Nephron progenitor cell (in vitro differentiated cells): ENCODE results near the gene PORCN.

Source experiments
- DNase-seq: peaks from one replicate; pipeline ENCODE4 v3.0.0; 2021
- H3K27ac Mint-ChIP-seq: 2 replicates; pipeline ENCODE4 v1.8.0; 2021; ENCODE audit warnings: mild to moderate bottlenecking, moderate library complexity, mixed read lengths
- H3K27me3 Mint-ChIP-seq: 2 replicates; pipeline ENCODE4 v1.8.0; 2021; ENCODE audit warnings: mild to moderate bottlenecking, low read depth, mixed read lengths; ENCODE audit not compliant: poor library complexity
- H3K36me3 Mint-ChIP-seq: 2 replicates; pipeline ENCODE4 v1.8.0; 2021; ENCODE audit warnings: low read depth, mixed read lengths
- H3K4me1 Mint-ChIP-seq: 2 replicates; pipeline ENCODE4 v1.8.0; 2021; ENCODE audit warnings: mixed read lengths
- H3K4me3 Mint-ChIP-seq: 2 replicates; pipeline ENCODE4 v1.8.0; 2021; ENCODE audit warnings: mild to moderate bottlenecking, moderate library complexity, mixed read lengths
- H3K9me3 Mint-ChIP-seq: 2 replicates; pipeline ENCODE4 v1.8.0; 2021; ENCODE audit warnings: mild to moderate bottlenecking, moderate library complexity, mixed read lengths
- CTCF ChIP-seq: fragments of 200-600 bp; sonication (generic); IDR thresholded peaks from 2 replicates; pipeline ENCODE4 v1.5.0; 2021; ENCODE audit warnings: antibody characterized with exemption

PORCN gene

GRCh38 chrX:48488034-48488433 is 20.8 kb upstream of the PORCN start:
- no peak overlapping the region for H3K27ac Mint-ChIP-seq
- no peak for TF ChIP-seq CTCF
- H3K27me3 Mint-ChIP-seq, result peaks cover 13% of the 10 kb centered on the region
- H3K36me3 Mint-ChIP-seq, result peaks cover 5% of the 10 kb centered on the region
- H3K4me1 Mint-ChIP-seq, result no peaks in the 10 kb centered on the region
- H3K4me3 Mint-ChIP-seq, result no peak overlapping the region
- no peak for DNase-seq
- peaks cover 46% of the 10 kb centered on the region for H3K9me3 Mint-ChIP-seq

GRCh38 chrX:48489296-48489695 is 19.5 kb upstream of the PORCN start:
- Mint-ChIP-seq H3K4me3 (no peak overlapping the region), H3K27me3 (peaks cover 13% of the 10 kb centered on the region), H3K36me3 (peaks cover 5% of the 10 kb centered on the region), H3K9me3 (peaks cover 45% of the 10 kb centered on the region), H3K4me1 (peaks cover 4% of the 10 kb centered on the region), H3K27ac (no peak overlapping the region)
- no peak for TF ChIP-seq CTCF
- no peak for DNase-seq

GRCh38 chrX:48489892-48490291 is 18.9 kb upstream of the PORCN start:
- Mint-ChIP-seq H3K36me3 (peaks cover 5% of the 10 kb centered on the region), H3K4me1 (peaks cover 4% of the 10 kb centered on the region), H3K9me3 (peaks cover 51% of the 10 kb centered on the region), H3K4me3 (no peak overlapping the region), H3K27me3 (peaks cover 13% of the 10 kb centered on the region), H3K27ac (no peak overlapping the region)
- no peak for DNase-seq
- TF ChIP-seq CTCF, result no peak

GRCh38 chrX:48490661-48491060 is 18.1 kb upstream of the PORCN start:
- Mint-ChIP-seq H3K4me1 (peaks cover 4% of the 10 kb centered on the region), H3K36me3 (peaks cover 5% of the 10 kb centered on the region), H3K27ac (no peak overlapping the region), H3K27me3 (peaks cover 13% of the 10 kb centered on the region), H3K9me3 (peaks cover 58% of the 10 kb centered on the region), H3K4me3 (no peak overlapping the region)
- DNase-seq, result no peak
- no peak for TF ChIP-seq CTCF

GRCh38 chrX:48491809-48492208 is 17.0 kb upstream of the PORCN start:
- H3K4me3 Mint-ChIP-seq, result no peak overlapping the region
- H3K36me3 Mint-ChIP-seq, result peaks cover 5% of the 10 kb centered on the region
- H3K9me3 Mint-ChIP-seq, result peaks cover 66% of the 10 kb centered on the region
- no peak for TF ChIP-seq CTCF
- peaks cover 7% of the 10 kb centered on the region for H3K4me1 Mint-ChIP-seq
- peaks cover 13% of the 10 kb centered on the region for H3K27me3 Mint-ChIP-seq
- H3K27ac Mint-ChIP-seq, result no peak overlapping the region
- no peak for DNase-seq

- Mint-ChIP-seq H3K9me3 (peaks cover 65% of the 10 kb centered on the region), H3K27ac (peak overlapping the region; percentile 90), H3K4me1 (peaks cover 9% of the 10 kb centered on the region), H3K4me3 (no peak overlapping the region), H3K27me3 (peaks cover 13% of the 10 kb centered on the region), H3K36me3 (peaks cover under 1% of the 10 kb centered on the region)
- no peak for DNase-seq
- no peak for TF ChIP-seq CTCF
These were observed 16.4 kb upstream of the PORCN start for GRCh38 chrX:48492293-48492910.
